SW 1271 (cell line): ENCODE measurements around the gene GPR148.
"Not testable (repeated sequence)": the region's sequence is repeated elsewhere in the genome, so short reads cannot be mapped to it uniquely, and the experiment has no call there.

Experiments
- DNase-seq, 2 experiments: peaks; one replicate each; lab custom pipeline; 2025; lab: John Stamatoyannopoulos, UW

GPR148 gene

GRCh38 chr2:130728549-130729316 is at the start of gene GPR148:
GPR148 (plus strand) TSS chr2:130729070; CDS start chr2:130729152, 82 bp downstream.
- DNase-seq, result no peak

DNA sequence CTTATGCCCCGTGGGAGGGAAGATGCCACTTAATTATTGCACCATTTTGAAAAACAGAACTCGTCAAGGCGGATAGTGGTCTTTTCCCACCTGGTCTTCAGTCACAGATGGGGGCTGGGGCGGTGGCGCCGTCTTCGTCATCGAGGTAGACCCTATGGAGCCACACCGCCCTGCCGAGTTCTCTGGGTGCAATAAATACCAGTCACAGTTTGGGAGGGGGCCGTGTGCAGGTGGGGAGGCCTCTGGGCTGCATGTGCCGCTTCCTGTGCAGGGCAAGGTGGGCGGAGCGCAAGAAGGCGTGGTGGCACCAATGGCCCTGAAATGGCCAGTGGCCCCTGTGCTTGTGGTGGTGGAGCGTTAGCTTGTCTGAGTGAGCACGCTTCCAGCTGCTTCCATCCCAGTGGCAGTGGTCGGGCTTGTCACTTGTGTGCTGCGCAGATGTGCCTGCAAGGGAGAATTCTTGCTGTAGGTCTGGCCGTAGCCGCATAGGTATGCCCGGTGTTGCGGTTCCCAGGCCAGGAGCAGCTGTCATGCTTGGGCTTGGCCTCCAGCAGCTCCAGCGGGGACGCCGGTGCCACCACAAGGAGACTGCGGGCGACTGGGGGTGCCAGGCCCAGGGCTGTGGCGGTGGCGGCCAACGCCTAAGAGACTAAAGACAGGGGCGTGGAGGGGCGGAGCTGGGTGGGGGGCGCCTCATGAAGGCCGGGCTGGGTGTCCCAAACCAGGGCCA is 36.7 kb upstream of the GPR148 start:
- DNase-seq, result not testable (repeated sequence)

- not testable (repeated sequence) for DNase-seq
Observed at GRCh38 chr2:130693474-130693873, 35.4 kb upstream of the GPR148 start.

DNA sequence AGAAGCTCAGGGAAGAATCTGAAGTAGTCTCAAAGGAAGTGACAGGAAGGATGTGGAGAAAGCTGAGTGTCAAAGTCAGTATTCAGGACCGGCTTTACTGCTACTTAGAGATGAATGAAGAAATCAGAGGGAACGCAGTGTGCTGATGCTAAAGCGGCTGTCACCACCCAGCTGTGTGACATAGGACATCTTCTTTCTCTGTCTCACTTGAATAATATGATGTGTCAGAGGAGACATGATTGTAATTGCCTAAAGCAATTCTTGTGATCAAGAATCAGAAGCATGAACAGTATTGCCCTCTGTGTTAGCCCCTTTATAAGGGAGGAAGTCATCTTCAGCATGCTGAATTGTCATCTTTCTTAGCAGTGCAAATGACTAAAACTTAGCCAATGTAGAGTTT is 25.6 kb upstream of the GPR148 start:
- DNase-seq, result not testable (repeated sequence)

GRCh38 chr2:130714795-130715194 is 14.1 kb upstream of the GPR148 start:
- not testable (repeated sequence) for DNase-seq

GRCh38 chr2:130720036-130720435 is 8.8 kb upstream of the GPR148 start:
- no peak for DNase-seq

DNA sequence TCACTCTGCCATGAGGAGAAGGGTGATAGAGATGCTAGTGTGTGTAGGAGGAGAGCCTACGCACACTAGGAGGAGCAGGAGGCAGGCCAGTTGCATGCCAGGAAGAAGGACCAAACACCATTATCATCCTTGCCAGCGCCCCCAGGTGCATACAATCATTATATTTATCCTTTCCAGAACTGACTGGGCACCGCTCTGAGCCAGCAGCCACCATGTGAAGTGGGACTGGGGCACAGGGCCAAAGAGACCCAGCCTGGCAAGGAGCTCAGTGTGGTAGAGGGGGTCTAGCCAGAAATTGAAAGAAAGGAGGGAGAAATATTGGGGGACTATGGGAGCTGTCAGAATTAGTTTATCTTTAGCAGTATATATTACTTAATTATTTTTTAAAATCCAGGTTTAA is 8.3 kb upstream of the GPR148 start:
- no peak for DNase-seq

- no peak for DNase-seq
Observed at GRCh38 chr2:130724455-130724854, 4.4 kb upstream of the GPR148 start.

DNA sequence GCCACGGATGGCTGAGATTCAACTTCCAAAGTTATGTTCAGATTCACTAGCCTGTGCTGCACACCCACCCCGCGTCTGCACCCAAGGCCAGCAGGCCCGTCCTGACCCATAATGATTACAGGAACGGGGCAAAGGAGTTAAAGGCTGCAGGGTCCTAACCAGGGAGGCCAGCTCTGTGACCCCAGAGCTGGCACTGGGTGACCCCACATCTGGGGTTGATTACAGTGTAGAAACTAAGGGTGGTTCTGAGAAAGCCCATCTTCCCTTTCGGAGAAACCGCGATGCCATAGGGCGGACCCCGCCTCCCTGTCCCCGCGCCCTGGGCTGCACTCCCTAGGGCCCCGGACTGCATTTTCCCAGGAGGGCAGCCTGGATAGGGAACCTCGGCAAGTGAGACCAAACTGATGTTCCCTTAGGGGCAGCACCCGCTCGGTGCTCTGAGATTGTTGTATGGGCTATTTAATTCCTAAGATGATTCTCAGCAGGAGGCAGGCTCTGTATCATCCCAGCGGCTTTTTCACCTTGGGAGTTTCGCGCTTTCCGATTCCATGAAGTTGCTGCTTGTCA is 2.2 kb upstream of the GPR148 start:
- no peak for DNase-seq

- DNase-seq, result peak; percentile 66 to 76
Observed at GRCh38 chr2:130727286-130727924, 1.5 kb upstream of the GPR148 start.

GRCh38 chr2:130728007-130728454 is 839 bp upstream of the GPR148 start:
- no peak for DNase-seq

- DNase-seq, result no peak
Observed at GRCh38 chr2:130729322-130730299, 741 bp downstream of the GPR148 start.

GRCh38 chr2:130732257-130732656 is 3.4 kb downstream of the GPR148 start:
- DNase-seq, result not testable (repeated sequence)

DNA sequence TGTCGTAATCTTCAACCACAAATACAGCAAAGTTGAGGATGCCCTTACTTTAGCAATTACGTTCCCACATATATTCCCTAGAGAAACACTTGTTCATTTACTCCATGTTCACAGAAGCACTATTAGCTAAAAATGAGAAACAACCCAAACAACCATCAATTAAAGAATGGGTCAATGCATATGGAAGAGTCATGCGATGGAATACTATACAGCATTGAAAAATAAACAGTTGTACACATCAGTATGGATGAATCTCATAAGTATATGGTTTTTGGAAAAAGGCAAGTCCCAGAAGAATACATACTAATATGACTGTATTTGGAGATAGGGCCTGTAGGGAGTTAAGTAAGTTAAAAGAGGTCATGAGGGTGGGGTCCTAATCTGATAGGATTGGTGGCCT is 6.3 kb downstream of the GPR148 start:
- no peak for DNase-seq

- no peak for DNase-seq
Observed at GRCh38 chr2:130736487-130736886, 7.6 kb downstream of the GPR148 start.

DNA sequence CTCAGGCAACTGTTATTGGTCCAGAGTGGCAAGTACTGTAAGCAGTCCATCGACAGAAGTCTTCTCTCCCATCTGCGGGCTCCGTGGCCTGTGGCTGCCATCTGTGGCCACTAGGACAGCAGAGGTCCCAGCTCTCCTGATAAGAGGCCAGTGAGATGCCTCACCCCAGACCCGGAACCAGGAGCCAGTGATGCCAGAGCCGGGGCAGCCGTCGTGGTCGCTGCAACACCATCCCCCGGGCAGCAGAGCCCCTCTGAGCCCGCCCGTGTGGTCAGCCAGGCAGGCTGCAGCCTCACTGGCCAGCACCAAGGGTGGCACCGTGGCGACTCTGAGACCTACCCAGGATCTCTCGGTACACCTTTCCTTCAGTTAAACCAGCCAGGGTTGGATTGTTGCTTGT is 8.7 kb downstream of the GPR148 start:
- no peak for DNase-seq

- DNase-seq, result no peak
Observed at GRCh38 chr2:130740671-130741070, 11.8 kb downstream of the GPR148 start.

DNA sequence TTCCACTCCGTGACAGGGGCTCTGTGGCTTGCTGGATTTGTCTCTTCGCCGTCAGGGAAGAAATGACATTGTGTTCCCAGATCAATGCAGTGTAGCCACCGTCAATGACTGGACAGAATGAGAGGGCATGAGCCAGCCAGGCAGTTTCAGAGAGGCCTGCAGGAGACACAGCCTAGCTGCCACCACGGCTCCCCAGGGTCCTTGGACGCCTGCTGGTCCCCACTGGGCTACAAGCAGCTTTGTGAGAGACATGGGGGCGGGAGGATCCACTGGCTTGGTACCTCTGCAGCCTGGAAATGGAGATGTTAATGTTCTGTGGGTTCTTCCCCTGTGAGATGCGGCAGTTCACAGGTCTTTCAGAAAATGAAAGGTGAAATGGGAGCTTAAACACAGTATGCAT is 14.4 kb downstream of the GPR148 start:
- DNase-seq, result no peak

DNA sequence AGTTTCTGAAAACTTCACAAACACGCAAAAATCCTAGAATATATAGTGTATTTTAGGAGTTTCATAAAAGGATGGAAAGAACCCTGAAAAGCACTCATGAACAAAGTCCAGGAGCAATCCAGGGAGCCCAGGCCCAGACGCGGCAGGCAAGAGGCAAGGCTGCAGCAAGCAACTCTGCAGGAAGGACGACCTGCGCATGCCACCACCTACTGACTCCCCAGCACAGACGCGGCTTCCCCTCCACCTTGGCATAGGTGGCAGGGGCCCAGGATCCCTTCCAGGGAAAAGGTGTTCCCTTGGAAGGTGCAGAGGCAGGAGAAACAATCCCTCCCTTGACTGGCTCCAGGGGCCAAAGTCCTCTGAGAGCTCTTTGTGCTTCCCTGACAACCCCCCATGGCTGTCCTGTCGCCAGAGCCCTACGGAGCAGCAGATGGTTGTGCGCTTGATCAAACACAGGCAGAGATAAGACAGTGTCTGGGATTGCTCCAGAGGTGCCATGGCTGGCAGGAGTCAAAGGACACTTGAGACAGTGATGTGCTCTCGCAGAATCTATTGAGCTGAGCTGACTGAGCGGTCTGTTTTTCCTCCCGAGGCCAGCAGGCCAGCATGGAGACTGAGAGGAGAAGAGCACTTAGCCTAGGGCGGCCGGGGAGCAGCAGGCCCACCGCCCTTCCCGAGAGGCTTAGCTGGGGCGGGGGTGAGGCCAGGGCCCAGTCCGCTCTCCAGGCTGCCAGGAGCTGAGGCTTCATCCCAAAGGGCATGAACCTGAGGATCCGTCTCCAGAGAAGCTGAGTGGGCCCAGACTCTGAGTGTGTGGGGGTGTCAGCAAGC is 15.6 kb downstream of the GPR148 start:
- no peak for DNase-seq

- no peak for DNase-seq
Observed at GRCh38 chr2:130749078-130749477, 20.2 kb downstream of the GPR148 start.
